B cell (primary cell): ENCODE data around the gene AGPAT3. TPM values are rescaled to one million over a fixed set of nuclear protein-coding genes. Genes with fewer than 3 reads are reported as not detected.
"Not testable (repeated sequence)": the region's sequence is repeated elsewhere in the genome, so short reads cannot be mapped to it uniquely, and the experiment has no call there.

Source experiments
- ATAC-seq: fragments of 200-7000 bp; cut with Tn5 transposase; one replicate; pipeline ENCODE4 v1.10.0; 2021; ENCODE audit warnings: low read depth, mild to moderate bottlenecking, moderate number of reproducible peaks, moderate library complexity
- CTCF ChIA-PET: fragments of 350-600 bp; sonication (Branson Sonifier 250); formaldehyde crosslinking; loops from one replicate; lab custom pipeline; 2021; ENCODE audit warnings: antibody characterized with exemption, inconsistent platforms; lab: Charles Lee
- POLR2A ChIA-PET: fragments of 350-600 bp; sonication (Branson Sonifier 250); formaldehyde crosslinking; loops from one replicate; lab custom pipeline; 2021; ENCODE audit warnings: antibody characterized with exemption; lab: Charles Lee
- DNase-seq: peaks from one replicate; pipeline ENCODE4 v3.0.0; 2013
- H2AFZ ChIP-seq: 2 replicates; pipeline ENCODE4 v1.6.1; 2012; ENCODE audit warnings: mild to moderate bottlenecking, low read depth, low read length; ENCODE audit not compliant: insufficient read depth, poor library complexity, severe bottlenecking
- H3K27ac ChIP-seq, 2 donors: 1 replicate in 1 of 2; 2 replicates in 1 of 2; pipeline ENCODE4 v1.5.1; 2012 to 2013; ENCODE audit warnings: low read length in 2 of 2, mild to moderate bottlenecking in 2 of 2, moderate library complexity in 1 of 2
- H3K27me3 ChIP-seq, 4 experiments: fragments of 200-600 bp in 1 of 4; sonication (generic) in 1 of 4; replicated peaks in 1 of 4; 1 replicate in 2 of 4; 2 replicates in 2 of 4; pipeline versions ENCODE4 v1.6.1 to v1.7.0; 2013 to 2016; ENCODE audit warnings: low read length in 3 of 4, mild to moderate bottlenecking in 2 of 4, mixed read lengths in 1 of 4, moderate library complexity in 1 of 4; ENCODE audit not compliant: insufficient read depth in 4 of 4, control insufficient read depth in 3 of 4; ENCODE audit errors: control extremely low read depth in 1 of 4
- H3K36me3 ChIP-seq, 2 experiments: replicated peaks in 1 of 2; 1 replicate in 1 of 2; 2 replicates in 1 of 2; pipeline versions ENCODE4 v1.6.1 to v1.7.1; 2013; ENCODE audit warnings: low read length in 1 of 2; ENCODE audit not compliant: insufficient read depth in 2 of 2, control insufficient read depth in 1 of 2; ENCODE audit errors: control extremely low read depth in 1 of 2, extremely low read depth in 1 of 2
- H3K4me1 ChIP-seq, 2 donors: fragments of 200-600 bp in 1 of 2; sonication (generic) in 1 of 2; 1 replicate in 1 of 2; 2 replicates in 1 of 2; pipeline versions ENCODE4 v1.5.1 to v1.6.1; 2013 to 2017; ENCODE audit warnings: low read length in 2 of 2; ENCODE audit not compliant: control insufficient read depth in 2 of 2, insufficient read depth in 2 of 2
- H3K4me2 ChIP-seq: replicated peaks from 2 replicates; pipeline ENCODE3; 2012; ENCODE audit warnings: mild to moderate bottlenecking, low read depth, low read length; ENCODE audit not compliant: poor library complexity, severe bottlenecking
- H3K4me3 ChIP-seq, 5 experiments: fragments of 200-600 bp in 1 of 5; sonication (generic) in 1 of 5; 1 replicate in 3 of 5; 2 replicates in 2 of 5; pipeline versions ENCODE4 v1.5.1 to v1.7.0; 2011 to 2016; ENCODE audit warnings: low read length in 4 of 5, mild to moderate bottlenecking in 4 of 5, low read depth in 2 of 5, control low read depth in 1 of 5, moderate library complexity in 1 of 5; ENCODE audit not compliant: insufficient read depth in 1 of 5; ENCODE audit errors: control extremely low read depth in 1 of 5, extremely low read depth in 1 of 5
- H3K79me2 ChIP-seq: fragments of 200-600 bp; sonication (generic); one replicate; pipeline ENCODE4 v1.6.0; 2016; ENCODE audit warnings: low read length; ENCODE audit not compliant: control insufficient read depth, insufficient read depth
- H3K9ac ChIP-seq: fragments of 200-600 bp; sonication (generic); 2 replicates; pipeline ENCODE4 v1.6.1; 2017; ENCODE audit warnings: mild to moderate bottlenecking, low read length, moderate library complexity
- H3K9me3 ChIP-seq, 3 donors: one replicate each; pipeline versions ENCODE4 v1.6.1 to v1.7.1; 2013; ENCODE audit warnings: low read length in 2 of 3; ENCODE audit not compliant: control insufficient read depth in 2 of 3, insufficient read depth in 1 of 3; ENCODE audit errors: control extremely low read depth in 1 of 3
- H4K20me1 ChIP-seq: 2 replicates; pipeline ENCODE4 v1.6.0; 2012; ENCODE audit warnings: mild to moderate bottlenecking, low read length; ENCODE audit not compliant: insufficient read depth, control insufficient read depth, poor library complexity, severe bottlenecking
- H3K27ac Mint-ChIP-seq: one replicate; pipeline ENCODE4 v1.8.0; 2021; ENCODE audit warnings: mixed read lengths
- H3K27me3 Mint-ChIP-seq: one replicate; pipeline ENCODE4 v1.8.0; 2021; ENCODE audit warnings: mixed read lengths
- H3K4me1 Mint-ChIP-seq: one replicate; pipeline ENCODE4 v1.8.0; 2021; ENCODE audit warnings: mixed read lengths
- H3K4me3 Mint-ChIP-seq: one replicate; pipeline ENCODE4 v1.8.0; 2021; ENCODE audit warnings: mixed read lengths
- H3K9me3 Mint-ChIP-seq: one replicate; pipeline ENCODE4 v1.8.0; 2022; ENCODE audit warnings: mixed read lengths; ENCODE audit not compliant: insufficient read depth
- EZH2 ChIP-seq: IDR thresholded peaks from 2 replicates; pipeline ENCODE4 v1.6.1; 2012; ENCODE audit warnings: borderline replicate concordance, low read depth, mild to moderate bottlenecking, moderate library complexity, low read length; ENCODE audit not compliant: insufficient read depth, poor library complexity, severe bottlenecking
- WGBS: methylation state at CpG from one replicate; pipeline ENCODE4 v1.1.5; 2013; ENCODE audit warnings: missing lambda C conversion rate; ENCODE audit not compliant: insufficient coverage; 5-methylcytosine and 5-hydroxymethylcytosine counted together
- intact Hi-C: fragments of 100-400 bp; cut with micrococcal nuclease; formaldehyde crosslinking; loops from one replicate; pipeline ENCODE4 v1.10.0; 2022
- polyA plus RNA-seq: library from polyadenylated mRNA; depleted of rRNA; stranded (reverse); fragments of >200 nt; gene quantifications from 2 replicates; pipeline ENCODE4 v1.2.3, GENCODE V29; 2012
- total RNA-seq, 2 donors: library from RNA; stranded (reverse); fragments of 120-200 nt in 1 of 2; gene quantifications; 1 replicate in 1 of 2; 2 replicates in 1 of 2; pipeline versions ENCODE4 v1.2.3 to v1.2.4, GENCODE V29; 2013 to 2022
- TF ChIP-seq, protein P1 (sequence below): fragments of 200-600 bp; IDR thresholded peaks from one replicate; pipeline ENCODE4 v1.8.0; 2022; ENCODE audit warnings: antibody characterized with exemption, mild to moderate bottlenecking

The AGPAT3 gene
- total and polyA plus RNA-seq, 2 donors (not counting 1 experiment from before 2014, with no cell fraction given): 14.3 to 49.3 TPM

DNA sequence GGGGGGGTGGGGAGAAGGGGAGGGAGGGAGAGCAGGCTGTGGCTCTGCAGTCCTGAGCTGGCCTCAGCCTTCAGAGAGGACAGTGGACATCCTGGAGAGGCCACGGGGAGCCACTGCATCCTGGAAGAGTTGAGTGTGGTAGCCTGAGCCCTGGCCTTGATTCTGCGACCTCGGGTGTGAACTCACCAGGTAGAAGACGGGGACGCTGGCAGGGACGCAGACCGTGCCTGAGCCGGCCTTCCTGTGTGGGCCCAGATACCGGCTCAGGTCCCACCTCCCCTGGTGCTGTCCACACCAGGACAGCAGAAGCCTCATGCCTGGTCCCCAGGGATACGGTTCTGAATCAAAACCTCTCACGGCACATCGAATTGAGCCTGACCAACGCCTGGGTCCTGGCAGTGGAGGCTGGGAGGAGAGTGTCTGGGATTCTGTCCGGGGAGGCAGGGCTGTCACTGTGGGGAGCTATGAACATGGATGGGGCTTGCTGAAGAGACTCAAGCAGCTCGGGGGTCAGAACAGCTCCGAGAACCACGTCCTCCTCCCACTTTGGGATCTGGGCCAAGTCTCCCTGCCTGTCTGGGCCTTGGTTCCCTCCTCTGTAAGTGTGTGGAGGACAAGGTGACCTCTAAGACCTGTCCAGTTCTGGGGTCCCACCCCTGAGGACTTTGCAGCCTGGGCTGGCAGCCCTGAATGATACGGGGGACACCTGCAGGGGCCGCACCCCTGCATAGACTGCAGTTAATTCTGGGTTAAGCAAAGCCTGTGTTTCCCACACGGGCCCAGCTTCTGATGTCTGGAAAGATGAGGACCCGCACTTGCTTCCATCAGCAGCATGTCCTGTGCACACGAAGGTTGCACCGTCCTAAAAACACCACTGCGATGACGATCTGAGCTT is 45.3 kb upstream of the AGPAT3 start:
- H3K9me3 ChIP-seq: peaks cover 0 to 22% (median 9%) of the 10 kb centered on the region in 3 donors
- peaks cover 2% of the 10 kb centered on the region for H3K4me1 Mint-ChIP-seq
- H3K9ac ChIP-seq: no peak overlapping the region
- H3K27ac ChIP-seq: no peak overlapping the region
- no peak overlapping the region for H3K27ac Mint-ChIP-seq
- WGBS: 94% methylated on average over 25 of the region's 25 CpGs
- peaks cover 0 to 2% (median 0%) of the 10 kb centered on the region in 4 experiments for H3K27me3 ChIP-seq
- no peak overlapping the region for H3K4me3 ChIP-seq
- ATAC-seq: no peak
- H3K27me3 Mint-ChIP-seq: peaks cover 4% of the 10 kb centered on the region
- H3K4me2 ChIP-seq: no peak overlapping the region
- ChIA-PET CTCF (no interaction called here), POLR2A (no interaction called here)
- no peaks in the 10 kb centered on the region for H3K36me3 ChIP-seq
- no peaks in the 10 kb centered on the region for H4K20me1 ChIP-seq
- no peaks in the 10 kb centered on the region for H3K79me2 ChIP-seq
- H3K4me1 ChIP-seq: peaks cover 0 to 2% of the 10 kb centered on the region in 2 donors
- DNase-seq: no peak
- intact Hi-C loops: loop anchor here (10.0 kb wide), 1 partner anchor 665 kb away; no protein-coding TSS in a partner anchor
- no peak overlapping the region for H3K4me3 Mint-ChIP-seq
- H2AFZ ChIP-seq: no peak overlapping the region
- H3K9me3 Mint-ChIP-seq: peaks cover 3% of the 10 kb centered on the region
- no peak for TF ChIP-seq EZH2

DNA sequence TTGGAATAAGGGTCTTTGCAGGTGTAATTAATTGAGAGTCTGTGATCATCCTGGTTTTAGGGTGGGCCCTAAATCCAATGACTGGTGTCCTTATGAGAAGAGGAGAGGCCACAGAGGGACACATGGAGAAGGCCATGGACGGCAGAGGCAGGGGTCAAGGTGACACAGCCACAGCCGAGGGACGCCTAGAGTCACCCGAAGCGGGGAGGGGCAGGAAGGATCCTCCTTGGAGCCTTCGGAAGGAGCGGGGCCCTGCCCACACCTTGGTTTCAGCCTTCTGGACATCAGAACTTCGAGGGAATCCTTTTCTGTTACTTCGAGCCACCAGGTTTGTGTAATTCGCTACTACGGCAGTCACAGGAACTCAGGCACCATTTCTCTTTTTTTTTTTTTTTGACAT is 44.6 kb upstream of the AGPAT3 start:
- no peak overlapping the region for H3K27ac ChIP-seq
- no peak overlapping the region for H3K4me3 ChIP-seq
- no peaks in the 10 kb centered on the region for H3K36me3 ChIP-seq
- no peak overlapping the region for H3K4me2 ChIP-seq
- H3K9ac ChIP-seq: no peak overlapping the region
- no peaks in the 10 kb centered on the region for H4K20me1 ChIP-seq
- ChIA-PET CTCF (no interaction called here), POLR2A (no interaction called here)
- TF ChIP-seq EZH2: no peak
- TF ChIP-seq, protein P1, sequence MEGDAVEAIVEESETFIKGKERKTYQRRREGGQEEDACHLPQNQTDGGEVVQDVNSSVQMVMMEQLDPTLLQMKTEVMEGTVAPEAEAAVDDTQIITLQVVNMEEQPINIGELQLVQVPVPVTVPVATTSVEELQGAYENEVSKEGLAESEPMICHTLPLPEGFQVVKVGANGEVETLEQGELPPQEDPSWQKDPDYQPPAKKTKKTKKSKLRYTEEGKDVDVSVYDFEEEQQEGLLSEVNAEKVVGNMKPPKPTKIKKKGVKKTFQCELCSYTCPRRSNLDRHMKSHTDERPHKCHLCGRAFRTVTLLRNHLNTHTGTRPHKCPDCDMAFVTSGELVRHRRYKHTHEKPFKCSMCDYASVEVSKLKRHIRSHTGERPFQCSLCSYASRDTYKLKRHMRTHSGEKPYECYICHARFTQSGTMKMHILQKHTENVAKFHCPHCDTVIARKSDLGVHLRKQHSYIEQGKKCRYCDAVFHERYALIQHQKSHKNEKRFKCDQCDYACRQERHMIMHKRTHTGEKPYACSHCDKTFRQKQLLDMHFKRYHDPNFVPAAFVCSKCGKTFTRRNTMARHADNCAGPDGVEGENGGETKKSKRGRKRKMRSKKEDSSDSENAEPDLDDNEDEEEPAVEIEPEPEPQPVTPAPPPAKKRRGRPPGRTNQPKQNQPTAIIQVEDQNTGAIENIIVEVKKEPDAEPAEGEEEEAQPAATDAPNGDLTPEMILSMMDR: no peak
- no peak for ATAC-seq
- no peak overlapping the region for H3K4me3 Mint-ChIP-seq
- peaks cover 3% of the 10 kb centered on the region for H3K9me3 Mint-ChIP-seq
- no peaks in the 10 kb centered on the region for H3K4me1 Mint-ChIP-seq
- peaks cover 0 to 2% of the 10 kb centered on the region in 2 donors for H3K4me1 ChIP-seq
- no peak overlapping the region for H2AFZ ChIP-seq
- intact Hi-C loops: no loop called here
- H3K9me3 ChIP-seq: peaks cover 0 to 22% (median 9%) of the 10 kb centered on the region in 3 donors
- no peaks in the 10 kb centered on the region for H3K79me2 ChIP-seq
- DNase-seq: no peak
- 99% methylated on average over 11 of the region's 11 CpGs for WGBS
- no peaks in the 10 kb centered on the region for H3K27me3 ChIP-seq
- H3K27ac Mint-ChIP-seq: no peak overlapping the region
- peaks cover 4% of the 10 kb centered on the region for H3K27me3 Mint-ChIP-seq

DNA sequence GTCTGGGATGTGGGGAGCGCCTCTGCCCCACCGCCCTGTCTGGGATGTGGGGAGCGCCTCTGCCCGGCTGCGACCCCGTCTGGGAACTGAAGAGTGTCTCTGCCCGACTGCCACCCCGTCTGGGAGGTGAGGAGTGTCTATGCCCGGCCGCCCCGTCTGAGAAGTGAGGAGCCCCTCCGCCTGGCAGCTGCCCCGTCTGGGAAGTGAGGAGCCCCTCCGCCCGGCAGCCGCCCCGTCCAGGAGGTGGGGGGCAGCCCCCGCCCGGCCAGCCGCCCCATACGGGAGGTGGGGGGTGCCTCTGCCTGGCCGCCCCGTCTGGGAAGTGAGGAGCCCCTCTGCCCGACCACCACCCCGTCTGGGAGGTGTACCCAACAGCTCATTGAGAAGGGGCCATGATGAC is 42.9 kb upstream of the AGPAT3 start:
- POLR2A ChIA-PET, ATAC-seq, H2AFZ ChIP-seq, H3K4me3 Mint-ChIP-seq, H3K27ac ChIP-seq, H3K9ac ChIP-seq, DNase-seq, H3K79me2 ChIP-seq, H3K27ac Mint-ChIP-seq, H3K27me3 Mint-ChIP-seq, H3K36me3 ChIP-seq, H3K4me1 ChIP-seq, H3K27me3 ChIP-seq, CTCF ChIA-PET, H3K4me1 Mint-ChIP-seq, H4K20me1 ChIP-seq, intact Hi-C loops, H3K4me2 ChIP-seq, H3K9me3 Mint-ChIP-seq, H3K4me3 ChIP-seq: not testable (repeated sequence)
- 92% methylated on average over 17 of the region's 25 CpGs for WGBS
- peaks cover 0 to 22% (median 9%) of the 10 kb centered on the region in 3 donors for H3K9me3 ChIP-seq
